ENCODE data around the gene DMAP1. TPM values are rescaled to one million over a fixed set of nuclear protein-coding genes. Genes with fewer than 3 reads are reported as not detected.

Gene DMAP1
- total and polyA plus RNA-seq, 12 donors = 62.4 to 229 (median 87.8) TPM

DNA sequence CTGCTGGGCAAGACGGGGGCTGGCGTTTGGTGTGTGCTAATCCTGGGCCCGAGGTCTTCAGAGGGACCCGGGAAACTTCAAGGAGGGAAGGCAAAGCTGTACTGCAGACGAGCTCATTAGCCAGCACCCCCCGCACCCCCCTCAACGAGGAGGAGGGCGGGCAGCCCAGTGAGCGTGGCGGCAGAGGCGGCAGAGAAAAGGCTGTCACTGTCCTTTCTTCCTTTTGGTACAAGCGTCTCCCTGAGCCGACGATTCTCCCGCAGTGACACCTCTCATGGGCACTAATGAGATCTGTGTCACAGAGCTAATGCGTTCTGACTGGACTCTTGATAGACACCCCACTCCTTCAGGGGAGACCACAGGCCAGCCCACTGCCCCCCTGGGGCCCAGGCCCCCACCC, 29.5 kb downstream of the DMAP1 start:
- Histone ChIP-seq H3K36me3 (replicated peaks in 1 of 2) (no peaks in the 10 kb centered on the region), H3K4me3 (no peak overlapping the region), H3K27me3 (no peaks in the 10 kb centered on the region), H3K27ac (peak overlapping the region in 1 of 5 donors; percentile 22), H3K9me3 (replicated peaks in 1 of 3) (no peaks in the 10 kb centered on the region), H3K4me1 (replicated peaks in 1 of 2) (peaks cover 0 to 21% of the 10 kb centered on the region in 2 donors)
- TF ChIP-seq POLR2A (IDR thresholded peaks at IDR 0.05) (no peak), CTCF (IDR thresholded peaks at IDR 0.05) (no peak)
- whole genome bisulfite sequencing, 4 donors = 85 to 93% (median 89%) methylated on average over 10 to 16 of the region's 16 CpGs
- intact Hi-C loops (cut with DNase I) = no loop called here
- DNase-seq = no peak

GRCh38 chr1:44243782-44244495, 30.7 kb downstream of the DMAP1 start:
- 95 to 100% (median 97%) methylated on average over 4 to 7 of the region's 7 CpGs for WGBS, 4 donors
- Histone ChIP-seq H3K27ac (no peak overlapping the region), H3K4me3 (no peak overlapping the region), H3K36me3 (replicated peaks in 1 of 2) (no peaks in the 10 kb centered on the region), H3K27me3 (no peaks in the 10 kb centered on the region), H3K4me1 (replicated peaks in 1 of 2) (peaks cover 0 to 10% of the 10 kb centered on the region in 2 donors), H3K9me3 (replicated peaks in 1 of 3) (no peaks in the 10 kb centered on the region)
- DNase-seq = no peak
- intact Hi-C loops (cut with DNase I) = no loop called here
- TF ChIP-seq CTCF (IDR thresholded peaks at IDR 0.05) (no peak), POLR2A (IDR thresholded peaks at IDR 0.05) (no peak)

- no peak for TF ChIP-seq CTCF (IDR thresholded peaks at IDR 0.05)
- TF ChIP-seq POLR2A (IDR thresholded peaks at IDR 0.05) = no peak
- intact Hi-C loops (cut with DNase I) = no loop called here
- DNase-seq = no peak
- H3K9me3 ChIP-seq (replicated peaks in 1 of 3) = no peaks in the 10 kb centered on the region
- H3K36me3 ChIP-seq (replicated peaks in 1 of 2) = no peaks in the 10 kb centered on the region
- peaks cover 0 to 5% of the 10 kb centered on the region in 2 donors for H3K4me1 ChIP-seq (replicated peaks in 1 of 2)
- H3K27me3 ChIP-seq = no peaks in the 10 kb centered on the region
- WGBS, 4 donors = 84 to 93% (median 92%) methylated on average over 8 to 9 of the region's 9 CpGs
- no peak overlapping the region for H3K4me3 ChIP-seq
- no peak overlapping the region for H3K27ac ChIP-seq
These were observed 31.7 kb downstream of the DMAP1 start for GRCh38 chr1:44244986-44245385.

- no peaks in the 10 kb centered on the region for H3K27me3 ChIP-seq
- no peak overlapping the region for H3K4me3 ChIP-seq
- peaks cover 0 to 5% of the 10 kb centered on the region in 2 donors for H3K4me1 ChIP-seq (replicated peaks in 1 of 2)
- DNase-seq = no peak
- no peaks in the 10 kb centered on the region for H3K36me3 ChIP-seq (replicated peaks in 1 of 2)
- TF ChIP-seq POLR2A (IDR thresholded peaks at IDR 0.05) (no peak), CTCF (IDR thresholded peaks at IDR 0.05) (no peak)
- no peak overlapping the region for H3K27ac ChIP-seq
- no peaks in the 10 kb centered on the region for H3K9me3 ChIP-seq (replicated peaks in 1 of 3)
- 90 to 100% (median 97%) methylated on average over 2 of the region's 2 CpGs for WGBS, 4 donors
- intact Hi-C loops (cut with DNase I) = no loop called here
These were observed 33.5 kb downstream of the DMAP1 start for GRCh38 chr1:44246806-44247205.
